ENCODE measurements around the gene PEX11G.

Gene PEX11G

DNA sequence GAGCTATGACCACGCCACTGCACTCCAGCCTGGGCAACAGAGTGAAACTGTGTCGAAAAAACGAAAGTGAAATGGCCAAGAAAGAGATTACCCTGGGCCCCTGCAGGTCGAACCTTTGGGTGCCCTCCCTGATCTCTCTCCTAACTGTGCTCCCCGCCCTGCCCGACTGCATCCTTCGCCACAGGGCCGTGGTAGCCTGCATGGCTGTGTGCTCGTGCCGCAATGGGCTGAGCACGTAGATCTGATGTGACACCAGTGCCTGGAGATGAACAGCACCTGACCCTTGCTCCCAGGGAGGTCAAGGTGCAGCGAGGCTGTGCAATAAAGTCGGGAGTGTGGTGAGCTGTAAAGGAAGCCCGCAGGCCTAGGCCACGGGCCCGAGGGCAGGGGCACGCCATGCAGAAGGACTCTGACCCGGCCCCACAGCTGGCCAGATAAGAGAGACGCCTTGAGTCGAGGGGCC lies 60.2 kb downstream of the PEX11G start:
- no peak for DNase-seq

DNA sequence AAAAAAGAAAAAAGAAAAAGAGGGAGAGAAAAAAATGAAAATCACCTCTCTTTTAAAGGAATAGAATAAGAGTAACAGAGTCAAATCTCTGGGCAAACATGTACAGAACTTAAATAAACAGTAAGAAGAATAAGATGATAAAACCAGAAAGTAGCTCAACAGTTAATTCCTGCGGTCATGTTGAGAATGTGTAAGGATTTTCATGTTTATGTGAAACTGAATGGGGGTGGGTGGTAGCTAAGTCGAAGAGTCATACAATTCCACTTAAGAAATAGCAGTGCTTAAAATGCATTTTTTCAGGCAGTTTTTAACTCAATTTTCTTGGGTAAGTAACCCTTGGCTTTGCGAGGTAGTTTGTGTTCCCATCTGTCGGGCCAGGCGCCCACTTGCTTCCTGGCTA lies 60.9 kb downstream of the PEX11G start:
- DNase-seq, result no peak

DNA sequence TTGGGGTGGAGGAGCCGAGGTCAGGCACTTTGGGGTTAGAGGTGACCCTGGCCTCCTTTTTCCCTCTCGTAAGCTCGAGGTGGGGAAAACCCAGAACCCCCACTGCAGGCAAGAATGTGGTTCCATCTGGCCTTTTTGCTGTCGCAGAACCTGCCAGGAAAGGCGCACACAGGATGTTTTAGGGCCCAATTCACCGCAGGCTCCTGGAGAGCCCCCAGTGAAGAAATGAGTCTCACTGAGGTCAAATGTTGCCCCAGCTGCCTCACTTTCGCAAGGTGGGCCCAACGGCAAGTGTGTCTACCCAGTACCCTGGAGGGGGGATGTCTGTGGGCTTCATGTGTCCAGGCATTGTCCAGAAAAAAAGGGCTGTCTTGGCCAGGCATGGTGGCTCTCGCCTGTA lies 61.8 kb downstream of the PEX11G start:
- no peak for DNase-seq

All from SIG-M5 (cell line).